A549 (cell line): ENCODE measurements around the gene APC2.

Experiments used
- CTCF ChIP-seq: fragments of >200 bp; sonication (Bioruptor Twin); formaldehyde crosslinking; IDR thresholded peaks from 3 replicates; pipeline ENCODE4 v1.5.1; 2016
- KDM1A ChIP-seq: fragments of 200-600 bp; sonication (generic); IDR thresholded peaks from 2 replicates; pipeline ENCODE4 v1.6.1; 2016; ENCODE audit warnings: low read depth, mild to moderate bottlenecking
- POLR2A ChIP-seq: IDR thresholded peaks from 2 replicates; pipeline ENCODE4 v1.6.1; 2012; ENCODE audit warnings: mild to moderate bottlenecking, low read length
- RAD21 ChIP-seq, 2 experiments: fragments of >200 bp in 1 of 2; sonication (Bioruptor Twin) in 1 of 2; formaldehyde crosslinking in 1 of 2; IDR thresholded peaks in 1 of 2; conservative IDR thresholded peaks in 1 of 2; 2 replicates in 1 of 2; 3 replicates in 1 of 2; pipeline ENCODE4 v1.6.1; 2012 to 2018; ENCODE audit warnings: inconsistent platforms in 1 of 2
- RFX5 ChIP-seq: fragments of 450-650 bp; IDR thresholded peaks from 2 replicates; pipeline ENCODE4 v1.7.1; 2014; ENCODE audit warnings: antibody characterized with exemption, mild to moderate bottlenecking, moderate library complexity
- TFCP2L1 ChIP-seq: fragments of 250-450 bp; sonication (Bioruptor Pico); IDR thresholded peaks from 2 replicates; pipeline ENCODE4 v1.5.0; 2021; ENCODE audit warnings: mild to moderate bottlenecking
- ZNF302 ChIP-seq: fragments of 250-450 bp; sonication (Bioruptor Pico); IDR thresholded peaks from 2 replicates; pipeline ENCODE4 v1.9.0; 2021; ENCODE audit warnings: inconsistent platforms, mild to moderate bottlenecking, moderate library complexity
- TF ChIP-seq, protein P1 (sequence below): IDR thresholded peaks from 2 replicates; pipeline ENCODE4 v1.6.1; 2012
- TF ChIP-seq, protein P2 (sequence below): fragments of 200-600 bp; sonication (generic); IDR thresholded peaks from 2 replicates; pipeline ENCODE4 v1.6.1; 2016; ENCODE audit warnings: antibody characterized with exemption, mild to moderate bottlenecking, moderate library complexity

- no peak for TF ChIP-seq CTCF
- no peak for TF ChIP-seq RAD21 (conservative IDR thresholded peaks at IDR 0.05 in 1 of 2, IDR thresholded peaks at IDR 0.05 in 1 of 2)
- TF ChIP-seq POLR2A = no peak
- TF ChIP-seq KDM1A = no peak
- TF ChIP-seq TFCP2L1 = no peak
- TF ChIP-seq, protein P1, sequence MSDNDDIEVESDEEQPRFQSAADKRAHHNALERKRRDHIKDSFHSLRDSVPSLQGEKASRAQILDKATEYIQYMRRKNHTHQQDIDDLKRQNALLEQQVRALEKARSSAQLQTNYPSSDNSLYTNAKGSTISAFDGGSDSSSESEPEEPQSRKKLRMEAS = no peak
- TF ChIP-seq, protein P2, sequence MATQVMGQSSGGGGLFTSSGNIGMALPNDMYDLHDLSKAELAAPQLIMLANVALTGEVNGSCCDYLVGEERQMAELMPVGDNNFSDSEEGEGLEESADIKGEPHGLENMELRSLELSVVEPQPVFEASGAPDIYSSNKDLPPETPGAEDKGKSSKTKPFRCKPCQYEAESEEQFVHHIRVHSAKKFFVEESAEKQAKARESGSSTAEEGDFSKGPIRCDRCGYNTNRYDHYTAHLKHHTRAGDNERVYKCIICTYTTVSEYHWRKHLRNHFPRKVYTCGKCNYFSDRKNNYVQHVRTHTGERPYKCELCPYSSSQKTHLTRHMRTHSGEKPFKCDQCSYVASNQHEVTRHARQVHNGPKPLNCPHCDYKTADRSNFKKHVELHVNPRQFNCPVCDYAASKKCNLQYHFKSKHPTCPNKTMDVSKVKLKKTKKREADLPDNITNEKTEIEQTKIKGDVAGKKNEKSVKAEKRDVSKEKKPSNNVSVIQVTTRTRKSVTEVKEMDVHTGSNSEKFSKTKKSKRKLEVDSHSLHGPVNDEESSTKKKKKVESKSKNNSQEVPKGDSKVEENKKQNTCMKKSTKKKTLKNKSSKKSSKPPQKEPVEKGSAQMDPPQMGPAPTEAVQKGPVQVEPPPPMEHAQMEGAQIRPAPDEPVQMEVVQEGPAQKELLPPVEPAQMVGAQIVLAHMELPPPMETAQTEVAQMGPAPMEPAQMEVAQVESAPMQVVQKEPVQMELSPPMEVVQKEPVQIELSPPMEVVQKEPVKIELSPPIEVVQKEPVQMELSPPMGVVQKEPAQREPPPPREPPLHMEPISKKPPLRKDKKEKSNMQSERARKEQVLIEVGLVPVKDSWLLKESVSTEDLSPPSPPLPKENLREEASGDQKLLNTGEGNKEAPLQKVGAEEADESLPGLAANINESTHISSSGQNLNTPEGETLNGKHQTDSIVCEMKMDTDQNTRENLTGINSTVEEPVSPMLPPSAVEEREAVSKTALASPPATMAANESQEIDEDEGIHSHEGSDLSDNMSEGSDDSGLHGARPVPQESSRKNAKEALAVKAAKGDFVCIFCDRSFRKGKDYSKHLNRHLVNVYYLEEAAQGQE = no peak
- TF ChIP-seq RFX5 = no peak
- TF ChIP-seq ZNF302 (CRISPR knock-in tag) = no peak
Observed at GRCh38 chr19:1459479-1459878, 9.6 kb downstream of the APC2 start.
